Measurements from ENCODE around the gene MACROD2. TPM values are rescaled to one million over a fixed set of nuclear protein-coding genes. Genes with fewer than 3 reads are reported as not detected.

Gene MACROD2
- total RNA-seq, 4 donors from 2014 or later = 10.0 to 24.0 (median 17.0) TPM

- TF ChIP-seq POLR2A (IDR thresholded peaks at IDR 0.05) = no peak
- TF ChIP-seq CTCF (IDR thresholded peaks at IDR 0.05) = no peak
- 77 to 81% methylated on average over 2 of the region's 2 CpGs for WGBS, 2 donors
- DNase-seq (ENCODE audit: low spot score in 2 of 2) = no peak
- intact Hi-C loops (cut with DNase I; ENCODE audit: low total_unique reads) = no loop called here
- no peak overlapping the region for H3K4me3 ChIP-seq (ENCODE audit: low read depth, poor library complexity, severe bottlenecking)
Measured at GRCh38 chr20:14914633-14915032, 919.3 kb downstream of the MACROD2 start.

- intact Hi-C loops (cut with DNase I; ENCODE audit: low total_unique reads) = no loop called here
- no peak overlapping the region for H3K4me3 ChIP-seq (ENCODE audit: low read depth, poor library complexity, severe bottlenecking)
- 73 to 83% methylated on average over 8 of the region's 8 CpGs for WGBS, 2 donors
- no peak for DNase-seq (ENCODE audit: low spot score in 2 of 2)
- no peak for TF ChIP-seq CTCF (IDR thresholded peaks at IDR 0.05)
- no peak for TF ChIP-seq POLR2A (IDR thresholded peaks at IDR 0.05)
Measured at GRCh38 chr20:14915356-14915755, 920.0 kb downstream of the MACROD2 start.

- 79 to 80% methylated on average over 4 of the region's 4 CpGs for WGBS, 2 donors
- H3K4me3 ChIP-seq (ENCODE audit: low read depth, poor library complexity, severe bottlenecking) = no peak overlapping the region
- intact Hi-C loops (cut with DNase I; ENCODE audit: low total_unique reads) = no loop called here
- TF ChIP-seq POLR2A (IDR thresholded peaks at IDR 0.05) (no peak), CTCF (IDR thresholded peaks at IDR 0.05) (no peak)
- DNase-seq (ENCODE audit: low spot score in 2 of 2) = no peak
Measured at GRCh38 chr20:14916360-14916920, 921.1 kb downstream of the MACROD2 start.

GRCh38 chr20:14918281-14918680, 923.0 kb downstream of the MACROD2 start:
- no peak overlapping the region for H3K4me3 ChIP-seq (ENCODE audit: low read depth, poor library complexity, severe bottlenecking)
- intact Hi-C loops (cut with DNase I; ENCODE audit: low total_unique reads) = no loop called here
- TF ChIP-seq POLR2A (IDR thresholded peaks at IDR 0.05) (no peak), CTCF (IDR thresholded peaks at IDR 0.05) (no peak)
- DNase-seq (ENCODE audit: low spot score in 2 of 2) = no peak
- 86 to 95% methylated on average over 1 of the region's 1 CpG for WGBS, 2 donors

- whole genome bisulfite sequencing, 2 donors = 63 to 68% methylated on average over 3 of the region's 3 CpGs
- no peak for DNase-seq (ENCODE audit: low spot score in 2 of 2)
- no peak for TF ChIP-seq CTCF (IDR thresholded peaks at IDR 0.05)
- TF ChIP-seq POLR2A (IDR thresholded peaks at IDR 0.05) = no peak
- H3K4me3 ChIP-seq (ENCODE audit: low read depth, poor library complexity, severe bottlenecking) = no peak overlapping the region
- intact Hi-C loops (cut with DNase I; ENCODE audit: low total_unique reads) = no loop called here
Measured at GRCh38 chr20:14918976-14919375, 923.7 kb downstream of the MACROD2 start.

- no peak overlapping the region for H3K4me3 ChIP-seq (ENCODE audit: low read depth, poor library complexity, severe bottlenecking)
- intact Hi-C loops (cut with DNase I; ENCODE audit: low total_unique reads) = no loop called here
- TF ChIP-seq CTCF (IDR thresholded peaks at IDR 0.05) (no peak), POLR2A (IDR thresholded peaks at IDR 0.05) (no peak)
- no peak for DNase-seq (ENCODE audit: low spot score in 2 of 2)
- 10 to 12% methylated on average over 7 of the region's 7 CpGs for WGBS, 2 donors
Measured at GRCh38 chr20:14919501-14920081, 924.3 kb downstream of the MACROD2 start.
